Superior temporal gyrus (tissue), 1 donor: ENCODE results near the gene ASB10.

ENCODE experiments used
- DNase-seq: peaks from one replicate; pipeline ENCODE4 v3.0.0-alpha.2; 2016; ENCODE audit errors: extremely low spot score

ASB10 gene

GRCh38 chr7:151166629-151167196, 20.3 kb downstream of the ASB10 start:
- DNase-seq = no peak

GRCh38 chr7:151161757-151162156, 25.3 kb downstream of the ASB10 start:
- no peak for DNase-seq

GRCh38 chr7:151157645-151158329, 29.3 kb downstream of the ASB10 start:
- no peak for DNase-seq

- DNase-seq = no peak
Measured at GRCh38 chr7:151152643-151153513, 34.2 kb downstream of the ASB10 start.

DNA sequence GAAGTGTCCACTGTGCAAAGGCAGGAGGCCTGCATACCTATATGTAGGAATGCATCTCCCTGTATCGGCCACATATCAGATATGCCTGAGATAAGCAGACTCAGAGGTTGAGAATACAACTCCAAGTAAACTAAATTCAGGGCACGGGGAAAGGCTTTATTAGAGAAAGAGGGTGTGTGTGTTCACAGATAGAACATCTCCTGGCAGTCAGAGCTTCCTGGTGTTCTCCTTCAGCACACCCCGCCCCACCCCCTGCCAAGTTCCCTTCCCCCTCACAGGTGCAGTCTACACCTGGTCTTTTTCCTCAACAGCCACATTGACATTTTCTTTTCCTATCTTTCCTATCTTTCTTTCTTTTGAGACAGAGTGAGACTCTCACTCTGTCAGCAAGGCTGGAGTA, 36.7 kb downstream of the ASB10 start:
- DNase-seq = no peak

DNA sequence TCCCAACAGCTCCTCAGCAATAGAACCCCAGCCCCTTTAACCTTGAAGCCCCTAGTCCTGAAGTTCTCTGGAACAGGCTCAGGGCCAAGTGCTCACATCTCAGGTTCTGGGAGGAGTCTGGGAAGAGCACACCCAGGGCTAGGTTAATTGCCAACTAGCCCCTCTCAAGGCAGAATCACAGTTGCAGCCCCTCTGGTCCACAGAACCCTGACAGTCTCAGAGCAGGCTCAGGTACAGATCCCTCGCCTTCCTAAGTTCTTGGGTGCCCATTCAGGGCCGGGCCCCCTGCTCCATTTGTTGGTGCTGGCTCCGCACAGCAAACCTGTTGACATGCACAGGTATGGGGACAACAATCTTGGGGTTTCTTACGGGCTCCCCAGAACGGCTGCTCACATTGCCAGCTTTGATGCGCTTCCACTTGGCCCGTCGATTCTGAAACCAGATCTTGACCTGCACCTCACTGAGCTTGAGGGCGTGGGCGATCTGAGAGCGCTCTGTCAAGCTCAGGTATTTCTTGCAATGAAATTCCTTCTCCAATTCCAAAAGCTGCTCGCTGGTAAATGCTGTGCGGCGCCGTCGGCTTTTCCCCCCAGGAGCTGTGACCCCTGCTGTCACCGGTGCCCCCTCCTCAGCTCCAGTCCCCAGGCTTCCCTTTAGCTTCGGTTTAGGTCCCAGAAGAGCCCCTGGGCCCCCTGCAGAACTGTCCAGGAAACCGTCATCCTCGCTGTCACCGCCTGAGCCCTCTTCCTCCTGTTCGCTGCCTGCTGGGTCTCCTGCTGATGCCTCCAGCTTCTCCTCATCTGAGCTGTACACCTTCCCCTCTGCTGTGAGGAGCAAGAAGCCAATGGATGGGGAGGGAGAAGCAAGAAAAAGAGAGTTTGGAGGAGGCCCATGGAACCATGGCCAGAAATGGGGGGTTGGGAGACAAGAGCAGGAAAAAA, 38.5 kb downstream of the ASB10 start:
- no peak for DNase-seq

- peak; percentile 85 for DNase-seq
Measured at GRCh38 chr7:151146761-151147160, 40.3 kb downstream of the ASB10 start.

GRCh38 chr7:151144387-151144786, 42.7 kb downstream of the ASB10 start:
- DNase-seq = no peak

GRCh38 chr7:151143261-151144015, 43.6 kb downstream of the ASB10 start:
- no peak for DNase-seq

DNA sequence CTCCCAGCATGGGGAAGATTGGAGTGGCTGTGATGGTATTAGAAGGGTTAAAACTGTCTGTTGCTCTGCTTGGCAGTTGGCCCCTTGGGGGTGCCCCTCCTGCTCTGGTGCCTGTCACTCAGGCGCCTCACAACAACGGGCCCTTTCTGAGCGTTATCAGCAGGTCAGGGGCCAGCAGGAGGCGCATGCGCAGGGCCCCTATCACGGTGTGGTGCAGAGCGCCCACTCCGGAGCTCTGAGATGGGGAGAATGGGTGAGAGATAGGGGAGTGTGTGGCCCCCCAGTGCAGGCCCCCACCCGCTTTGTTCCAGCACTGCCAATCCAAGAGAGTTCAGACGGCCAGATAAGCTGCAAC, 44.4 kb downstream of the ASB10 start:
- peak; percentile 89 for DNase-seq

DNA sequence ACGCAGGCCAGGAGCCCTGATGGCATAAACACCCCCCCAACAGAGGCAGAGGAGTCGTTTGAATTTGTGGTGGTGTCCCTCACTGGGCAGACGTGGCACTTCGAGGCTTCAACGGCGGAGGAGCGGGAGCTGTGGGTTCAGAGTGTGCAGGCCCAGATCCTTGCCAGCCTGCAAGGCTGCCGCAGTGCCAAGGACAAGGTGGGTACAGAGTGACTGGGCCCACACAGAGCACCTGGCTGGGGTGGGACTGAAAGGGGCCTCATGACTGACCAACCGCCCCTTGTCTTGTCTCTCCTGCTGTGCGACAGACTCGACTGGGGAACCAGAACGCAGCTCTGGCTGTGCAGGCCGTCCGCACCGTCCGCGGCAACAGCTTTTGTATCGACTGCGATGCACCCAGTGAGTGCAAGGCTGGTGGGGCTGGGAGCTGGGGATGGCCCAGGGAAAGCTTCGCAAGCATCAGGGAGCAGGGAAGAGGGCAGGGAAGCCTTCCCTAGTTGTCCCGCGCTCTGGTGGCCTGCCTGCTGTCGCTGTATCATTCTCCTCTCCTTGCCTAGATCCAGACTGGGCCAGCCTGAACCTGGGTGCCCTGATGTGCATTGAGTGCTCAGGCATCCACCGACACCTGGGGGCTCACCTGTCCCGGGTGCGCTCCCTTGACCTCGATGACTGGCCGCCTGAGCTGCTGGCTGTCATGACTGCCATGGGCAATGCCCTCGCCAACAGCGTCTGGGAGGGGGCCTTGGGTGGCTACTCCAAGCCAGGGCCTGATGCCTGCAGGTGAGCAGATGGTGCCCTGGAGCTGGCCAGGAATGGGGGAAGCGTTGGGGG, 45.0 kb downstream of the ASB10 start:
- DNase-seq = no peak

DNA sequence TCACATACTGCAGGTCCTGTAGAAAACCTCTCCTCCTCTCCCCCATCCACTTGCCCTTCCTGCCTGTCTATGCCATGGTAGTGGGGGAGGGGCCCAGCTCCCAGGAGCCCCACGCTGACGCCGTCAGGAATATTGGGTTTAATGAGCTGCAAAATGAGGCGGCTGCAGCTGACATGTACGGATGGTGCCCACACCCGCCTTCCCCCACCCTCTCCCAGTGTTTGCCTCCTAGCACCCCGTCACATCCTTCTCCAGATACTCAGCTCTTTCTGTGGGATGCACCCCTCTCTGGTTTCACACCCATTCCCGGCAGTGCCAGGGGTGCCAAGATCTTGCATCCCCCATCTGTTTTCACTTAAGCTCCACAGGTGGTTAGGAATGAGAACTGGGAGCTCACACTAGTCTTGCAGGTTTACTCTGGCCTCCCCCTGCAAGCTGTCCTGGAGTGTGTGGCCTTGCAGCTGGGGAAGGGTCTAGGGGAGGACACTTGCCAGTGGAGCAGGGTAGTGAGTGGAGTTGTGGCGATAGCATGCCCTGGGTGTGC, 45.7 kb downstream of the ASB10 start:
- DNase-seq = no peak

- DNase-seq = no peak
Measured at GRCh38 chr7:151140826-151141225, 46.2 kb downstream of the ASB10 start.

GRCh38 chr7:151139791-151140190, 47.3 kb downstream of the ASB10 start:
- no peak for DNase-seq

DNA sequence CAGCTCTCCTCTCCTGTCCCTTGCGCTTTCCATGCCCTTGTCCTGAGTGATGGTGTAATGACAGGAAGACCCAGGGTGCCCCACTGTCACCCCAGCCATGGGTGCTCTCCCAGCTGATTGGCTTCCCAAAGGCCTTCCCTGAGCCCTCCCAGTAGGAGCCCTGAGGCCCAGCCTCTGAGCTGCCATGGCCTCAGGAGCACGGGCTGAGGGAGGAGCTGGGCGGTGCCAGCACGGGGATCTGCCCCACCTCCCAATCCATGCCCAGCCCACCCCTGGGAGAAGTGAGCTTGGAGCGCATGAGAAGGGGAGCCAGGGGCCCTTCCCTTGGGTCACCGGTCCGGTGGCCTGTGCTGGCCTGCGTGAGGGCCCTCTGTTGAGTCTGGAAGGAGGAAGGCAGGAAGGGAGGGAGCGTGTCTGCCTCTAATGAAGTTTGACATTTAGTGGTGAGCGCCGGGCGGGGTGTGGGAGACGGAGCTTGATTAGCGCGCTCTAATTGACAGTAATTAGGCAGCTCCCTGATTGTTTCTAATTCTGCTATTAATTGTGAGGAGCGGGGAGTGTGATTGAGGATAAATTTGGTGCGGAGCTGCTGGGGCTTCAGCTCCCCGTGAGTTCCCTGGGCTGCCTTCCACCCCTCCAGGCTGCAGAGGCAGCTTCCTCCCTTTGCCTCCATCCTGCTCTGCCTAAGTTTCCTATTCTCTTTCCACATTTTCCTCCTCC, 47.8 kb downstream of the ASB10 start:
- DNase-seq = no peak

- no peak for DNase-seq
Measured at GRCh38 chr7:151138153-151138851, 48.7 kb downstream of the ASB10 start.

DNA sequence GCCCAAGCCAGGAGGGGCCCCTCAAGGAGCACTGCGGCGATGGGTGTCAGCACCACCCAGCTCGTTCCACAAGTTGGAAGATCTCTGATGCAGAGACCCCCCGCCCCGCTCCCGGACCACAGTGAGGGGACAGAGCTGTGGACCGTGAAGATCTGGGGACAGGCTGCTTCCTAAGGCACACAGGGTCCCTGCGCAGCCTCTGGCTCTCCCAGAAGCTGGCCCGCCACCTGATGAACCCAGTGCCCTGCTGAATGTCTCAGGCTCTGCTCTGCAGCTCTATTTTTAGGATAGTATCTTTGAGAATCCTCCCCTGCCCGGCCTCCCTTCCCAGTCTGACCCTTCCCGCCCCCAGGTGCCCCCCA, 49.3 kb downstream of the ASB10 start:
- no peak for DNase-seq

GRCh38 chr7:151137076-151137675, 49.9 kb downstream of the ASB10 start:
- no peak for DNase-seq
